ENCODE measurements around the gene FBXO46.
"Not testable (repeated sequence)": the region's sequence is repeated elsewhere in the genome, so short reads cannot be mapped to it uniquely, and the experiment has no call there.

Gene FBXO46

DNA sequence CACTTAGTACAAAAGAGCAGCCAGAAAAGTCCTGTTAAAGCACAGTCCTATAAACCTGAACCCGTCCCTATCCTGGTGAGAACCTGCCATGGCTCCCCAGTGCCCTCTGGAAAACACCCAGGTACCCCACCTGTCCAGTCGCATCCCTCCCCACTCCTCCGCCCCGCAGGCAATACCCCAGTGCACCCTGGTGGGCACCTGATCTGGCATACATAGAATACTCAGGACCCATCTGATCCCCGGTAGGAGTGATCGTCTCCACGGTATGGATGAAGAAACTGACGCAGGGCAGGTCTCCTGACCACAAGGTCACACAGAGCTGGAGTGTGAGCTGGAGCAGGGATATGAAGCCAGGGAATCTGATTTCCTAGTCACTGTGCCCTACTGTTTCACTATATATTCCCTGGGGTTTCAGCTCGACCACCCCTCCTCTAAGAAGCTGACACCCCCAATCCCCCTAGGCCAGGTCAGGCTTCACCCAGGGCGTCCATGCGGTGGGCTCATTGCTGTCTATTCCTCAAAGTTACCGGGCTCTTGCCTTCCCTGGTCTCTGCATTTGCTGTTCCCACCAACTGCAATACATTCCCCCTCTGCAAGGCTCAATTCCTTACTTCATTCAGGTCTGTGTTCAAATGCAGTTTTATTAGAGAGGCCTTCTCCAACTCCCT, 12.6 kb downstream of the FBXO46 start:
- DNase-seq: no peak

DNA sequence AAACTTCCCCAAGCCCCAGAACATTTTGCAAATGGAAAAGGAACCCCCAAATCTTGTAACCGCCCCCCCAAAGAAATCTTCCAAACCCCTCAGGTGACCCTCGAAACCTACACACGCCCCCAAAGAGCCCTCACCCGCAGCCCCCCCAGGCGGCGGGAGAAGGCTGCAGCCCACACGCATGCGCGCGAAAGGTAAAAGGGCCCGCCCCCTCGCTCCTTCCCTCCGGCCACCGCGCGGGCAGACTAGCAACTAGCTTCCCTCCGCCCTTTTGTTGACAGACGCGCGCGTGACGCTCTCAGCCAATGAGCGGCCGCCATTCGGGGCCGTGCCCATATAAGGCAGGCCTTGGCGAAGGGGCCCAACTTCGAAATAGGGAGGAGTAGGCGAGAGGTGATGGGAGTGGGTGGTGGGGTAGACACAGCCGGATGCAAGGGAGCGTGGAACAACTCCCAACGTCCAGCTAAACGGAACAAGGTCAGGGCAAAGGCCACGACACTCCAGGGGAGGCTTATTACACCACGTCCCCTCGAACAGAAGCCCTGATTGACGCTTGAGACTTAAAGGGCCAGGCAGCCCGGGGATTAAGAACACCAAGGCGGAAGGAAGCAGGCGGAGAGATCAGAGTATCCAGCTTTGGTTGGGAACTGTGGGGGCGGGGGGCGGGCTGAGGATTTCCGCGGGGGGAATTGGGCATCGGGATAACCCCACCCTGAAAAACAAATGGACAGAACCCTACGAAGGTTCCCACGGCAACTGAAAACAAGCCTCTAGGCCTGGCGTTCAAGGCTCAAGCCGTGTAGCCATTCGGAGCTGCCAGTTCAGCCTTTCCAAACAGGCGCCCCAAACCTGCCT, 13.3 kb downstream of the FBXO46 start:
- peak; percentile 89 for DNase-seq

DNA sequence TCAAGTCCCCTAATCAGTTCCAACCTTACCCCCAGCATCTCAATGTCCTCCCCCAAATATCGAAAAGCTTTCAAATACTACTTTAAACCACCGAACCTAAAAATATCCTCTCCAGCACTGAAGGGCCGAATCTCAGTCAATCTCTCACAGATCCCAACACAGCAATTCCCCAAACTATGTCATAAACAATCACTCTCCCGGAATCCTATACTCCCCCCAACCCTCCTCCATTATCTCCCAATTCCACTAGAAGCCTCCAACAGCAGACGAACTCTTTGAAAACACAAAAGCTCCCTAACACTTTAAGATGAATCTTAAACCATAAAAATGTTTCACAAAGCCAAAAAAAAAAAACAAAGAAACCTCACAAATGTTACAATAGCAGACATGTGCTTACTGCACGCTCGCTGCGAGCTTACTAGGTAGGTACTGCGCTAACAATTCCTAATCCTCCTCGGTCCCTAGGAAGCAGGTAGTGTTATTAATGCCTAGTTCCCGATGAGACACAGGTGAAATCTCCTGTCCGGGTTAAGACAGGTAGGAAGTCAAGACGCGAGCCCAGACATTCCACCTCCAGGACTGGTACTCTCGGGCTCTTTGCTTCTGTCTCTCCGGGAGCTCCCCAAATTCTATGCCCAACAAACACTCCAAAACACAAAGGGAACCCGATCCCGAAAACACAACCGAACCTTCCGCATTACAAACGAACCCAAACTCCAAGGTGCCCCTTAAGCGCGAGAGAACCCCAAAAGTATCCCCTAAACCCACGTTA, 14.2 kb downstream of the FBXO46 start:
- no peak for DNase-seq

DNA sequence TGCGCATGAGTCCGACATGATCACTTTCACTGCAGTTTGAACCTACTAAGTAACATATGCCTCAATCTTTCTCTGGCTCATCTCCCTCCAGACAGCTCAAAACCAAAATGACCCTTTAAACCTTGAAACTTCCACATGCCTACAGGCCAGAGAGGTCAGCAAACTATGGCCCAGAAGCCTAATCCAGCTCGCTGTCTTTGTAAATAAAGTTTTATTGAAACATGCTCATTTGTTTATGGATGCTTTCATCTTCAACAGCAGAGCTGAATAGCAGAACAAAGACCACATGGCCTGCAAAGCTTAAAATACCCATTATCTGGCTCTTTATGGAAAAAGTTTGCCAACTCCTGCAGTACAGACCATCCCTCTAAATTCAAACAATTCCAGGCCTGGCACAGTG, 15.6 kb downstream of the FBXO46 start:
- no peak for DNase-seq

DNA sequence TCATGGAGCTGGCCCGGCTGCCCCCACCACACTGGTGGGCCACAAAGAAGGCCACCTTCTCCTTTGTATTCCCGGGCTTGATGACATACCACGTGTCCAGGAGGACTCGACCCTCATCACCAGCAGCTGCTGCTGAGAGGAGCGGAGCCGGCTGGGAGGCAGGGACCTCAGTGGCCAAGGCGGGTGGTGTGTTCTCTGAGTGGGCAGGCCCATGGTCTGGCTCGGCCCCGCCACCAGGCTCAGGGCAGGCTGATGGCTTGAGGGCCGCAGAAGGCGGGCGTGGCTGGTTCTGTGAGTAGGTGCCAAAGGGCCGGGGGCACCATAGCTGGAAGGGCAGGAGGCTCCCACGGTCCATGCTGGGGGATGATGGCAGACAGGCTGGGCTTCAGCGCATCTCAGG, 17.6 kb downstream of the FBXO46 start:
- no peak for DNase-seq

DNA sequence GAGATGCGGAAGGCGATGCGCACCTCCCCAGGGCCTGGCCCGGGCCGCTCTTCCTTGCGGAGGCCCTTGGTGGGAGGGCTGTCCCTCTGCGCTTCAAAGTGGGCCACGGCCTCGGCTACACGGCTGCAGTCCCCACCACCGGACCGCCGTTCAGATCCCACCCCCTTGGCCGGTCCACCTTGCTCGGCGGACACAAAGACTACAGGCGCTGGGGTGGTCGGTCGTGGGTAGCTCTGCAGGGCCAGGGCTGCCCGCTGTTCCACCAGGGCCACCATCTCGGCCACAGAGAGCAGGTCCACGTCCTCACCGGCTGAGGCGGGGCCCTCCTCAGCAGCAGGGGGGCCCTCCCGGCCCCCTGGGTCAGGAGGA, 18.0 kb downstream of the FBXO46 start:
- DNase-seq: no peak

- DNase-seq: no peak
Observed at GRCh38 chr19:45711851-45712698, 18.6 kb downstream of the FBXO46 start.

DNA sequence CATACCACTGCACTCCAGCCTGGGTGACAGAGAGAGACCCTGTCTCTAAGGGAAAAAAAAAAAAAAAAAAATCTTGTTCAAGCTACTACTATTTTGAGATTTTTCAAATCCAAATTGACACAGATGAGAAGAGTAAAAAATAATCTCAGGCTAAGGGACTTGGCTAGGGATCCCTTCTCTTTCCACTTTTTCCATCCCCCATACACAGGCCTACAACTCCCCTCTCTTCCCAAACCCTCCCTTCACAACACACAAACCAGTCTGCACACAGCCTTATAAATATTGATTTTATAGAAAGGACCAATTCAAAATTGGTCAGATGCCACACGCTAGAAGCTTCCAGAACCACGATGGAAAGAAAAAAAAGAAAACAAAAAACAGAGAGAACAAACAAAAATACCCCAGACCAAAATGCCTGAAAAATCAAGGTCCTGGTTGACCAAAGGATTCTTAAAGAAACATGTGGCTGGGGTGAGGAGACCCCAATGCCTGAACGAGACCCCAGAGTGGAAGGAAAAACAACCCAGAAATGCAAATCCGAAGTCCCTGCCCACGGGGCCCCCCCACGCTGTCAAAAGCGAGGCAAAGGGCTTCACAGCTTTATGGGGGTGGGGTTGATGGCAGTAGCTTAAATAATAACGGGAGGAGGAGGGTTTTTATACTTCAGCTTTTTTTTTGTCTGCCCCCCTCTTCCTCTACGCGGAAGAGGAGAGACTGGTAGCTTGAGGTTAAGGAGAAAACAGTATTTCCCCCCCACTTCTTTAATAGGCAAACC, 20.2 kb downstream of the FBXO46 start:
- no peak for DNase-seq

DNA sequence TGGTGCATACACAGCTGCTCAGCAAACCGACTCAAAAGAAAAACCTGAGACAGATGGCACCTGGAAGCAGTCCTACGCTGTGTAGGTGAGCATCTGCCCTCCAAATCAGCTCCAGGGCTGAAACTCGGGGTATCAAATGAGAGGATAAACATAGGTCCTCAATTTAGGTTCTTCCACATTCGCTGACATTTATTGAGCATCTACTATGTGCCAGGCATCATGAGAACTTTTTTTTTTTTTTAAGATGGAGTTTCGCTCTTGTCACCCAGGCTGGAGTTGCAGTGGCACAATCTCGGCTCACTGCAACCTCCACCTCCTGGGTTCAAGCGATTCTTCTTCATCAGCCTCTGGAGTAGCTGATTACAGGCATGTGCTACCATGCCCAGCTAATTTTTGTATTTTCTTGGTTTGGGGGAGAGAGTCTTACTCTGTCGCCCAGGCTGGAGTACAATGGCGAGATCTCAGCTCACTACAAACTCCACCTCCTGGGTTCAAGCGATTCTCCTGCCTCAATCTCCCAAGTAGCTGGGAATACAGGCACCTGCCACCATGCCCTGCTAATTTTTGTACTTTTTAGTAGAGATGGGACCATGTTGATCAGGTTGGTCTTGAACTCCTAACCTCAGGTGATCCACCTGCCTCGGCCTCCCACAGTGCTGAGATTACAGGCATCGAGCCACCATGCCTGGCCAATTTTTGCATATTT, 24.8 kb downstream of the FBXO46 start:
- no peak for DNase-seq

DNA sequence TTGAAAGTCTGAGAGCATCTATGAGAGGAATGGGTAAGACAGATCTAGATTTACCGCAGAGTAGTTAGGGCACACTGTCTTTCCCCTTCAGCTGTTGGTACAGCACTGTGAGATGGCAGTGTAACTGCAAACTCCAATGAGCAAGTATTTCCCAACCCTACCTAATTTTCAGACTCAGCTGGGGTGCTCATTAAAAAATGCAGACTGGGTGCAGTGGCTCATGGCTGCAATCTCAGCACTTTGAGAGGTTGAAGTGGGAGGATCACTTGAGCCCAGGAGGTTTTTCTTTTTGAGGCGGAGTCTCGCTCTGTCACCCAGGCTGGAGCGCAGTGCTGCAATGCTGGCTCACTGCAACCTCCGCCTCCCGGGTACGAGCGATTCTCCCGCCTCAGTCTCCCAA, 25.6 kb downstream of the FBXO46 start:
- DNase-seq: no peak

- DNase-seq: no peak
Observed at GRCh38 chr19:45701676-45702075, 29.0 kb downstream of the FBXO46 start.

DNA sequence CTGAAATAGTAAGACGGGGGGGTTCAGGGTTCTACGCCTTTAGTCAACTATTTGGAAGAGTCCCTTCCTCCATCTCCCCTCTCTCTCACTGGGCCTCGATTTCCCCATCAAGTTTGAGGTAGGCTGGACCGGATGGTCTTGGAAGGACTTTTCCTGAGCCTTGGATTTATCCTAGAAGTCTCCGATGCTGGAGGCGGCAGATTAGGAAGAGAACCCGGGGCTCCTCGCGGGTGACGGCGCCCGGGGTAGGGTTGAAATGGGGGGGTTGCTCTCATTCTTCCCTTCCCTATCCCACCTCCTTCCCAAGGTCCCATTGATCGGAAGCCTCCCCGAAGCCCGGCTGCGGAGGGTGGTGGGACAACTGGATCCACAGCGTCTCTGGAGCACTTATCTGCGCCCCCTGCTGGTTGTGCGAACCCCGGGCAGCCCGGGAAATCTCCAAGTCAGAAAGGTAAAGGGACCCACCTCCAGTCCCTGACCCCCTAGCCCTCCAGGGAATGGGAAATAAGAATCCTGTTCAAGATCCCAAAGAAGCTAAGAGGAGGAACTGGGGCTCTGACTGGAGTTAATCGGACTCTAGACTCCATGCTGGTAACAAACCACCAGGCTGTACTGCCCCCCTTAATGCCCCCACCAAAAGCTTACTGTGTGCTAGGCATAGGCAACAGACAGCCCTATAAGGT, 37.4 kb downstream of the FBXO46 start:
- DNase-seq: no peak

GRCh38 chr19:45692187-45693105, 38.2 kb downstream of the FBXO46 start, which contains the start of gene QPCTL:
TSS of gene QPCTL (plus strand) at chr19:45692666. CDS start at chr19:45692704, 38 bp downstream.
- DNase-seq: peak; percentile 97

DNA sequence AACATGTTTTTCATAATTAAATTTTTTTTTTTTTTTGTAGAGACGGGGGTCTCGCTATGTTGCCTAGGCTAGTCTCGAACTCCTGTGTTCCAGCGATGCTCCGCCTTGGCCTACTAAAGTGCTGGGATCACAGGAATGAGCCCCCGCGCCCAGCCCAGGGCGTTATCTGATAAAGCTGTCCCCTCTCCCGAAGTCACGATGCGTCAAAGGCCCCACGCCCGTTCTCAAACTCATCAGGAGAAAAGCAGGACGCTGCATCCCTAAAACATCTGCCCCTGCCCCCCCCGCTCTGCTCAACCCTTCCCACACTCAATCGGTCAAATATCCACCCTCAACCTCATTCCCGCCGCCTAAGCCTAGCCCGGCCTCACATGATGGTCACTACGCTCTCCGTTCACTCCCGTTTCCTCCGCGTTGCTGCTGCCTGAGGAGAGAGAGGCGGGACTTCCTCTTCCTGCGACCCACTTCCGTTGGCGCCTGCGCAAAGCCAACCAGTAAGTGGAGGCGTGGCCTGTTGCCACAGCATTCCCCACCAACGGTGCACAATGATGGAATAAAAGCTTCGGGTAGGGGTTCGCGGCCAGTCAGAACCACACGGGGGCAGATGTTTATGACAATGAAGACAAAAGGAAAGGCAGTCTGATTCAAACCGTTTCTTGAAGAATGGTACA, 39.0 kb downstream of the FBXO46 start, which contains the start of gene SNRPD2:
Gene SNRPD2 (minus strand): TSS at position 438 of the 671 bp plus-strand sequence. CDS start 65 bp downstream, at position 373.
- DNase-seq: peak; percentile 87

GRCh38 chr19:45687599-45687998, 43.1 kb downstream of the FBXO46 start:
- DNase-seq: no peak

GRCh38 chr19:45685045-45685444, 45.7 kb downstream of the FBXO46 start:
- DNase-seq: not testable (repeated sequence)

- no peak for DNase-seq
Observed at GRCh38 chr19:45682908-45683307, 47.8 kb downstream of the FBXO46 start.

- no peak for DNase-seq
Observed at GRCh38 chr19:45682117-45682516, 48.6 kb downstream of the FBXO46 start.
